Neural progenitor cell (in vitro differentiated cells): ENCODE measurements around the gene RNGTT.

Source experiments
- EZH2 ChIP-seq: fragments of 200-600 bp; sonication (generic); IDR thresholded peaks from 2 replicates; pipeline ENCODE4 v1.6.1; 2017; ENCODE audit warnings: antibody characterized with exemption, mild to moderate bottlenecking, moderate library complexity
- EZH2phosphoT487 ChIP-seq: fragments of 200-600 bp; sonication (generic); IDR thresholded peaks from 2 replicates; pipeline ENCODE4 v1.6.1; 2017; ENCODE audit warnings: antibody characterized with exemption
- TF ChIP-seq, protein P1 (sequence below): fragments of 200-600 bp; sonication (generic); IDR thresholded peaks from 2 replicates; pipeline ENCODE4 v1.5.1; 2017; ENCODE audit warnings: antibody characterized with exemption, mild to moderate bottlenecking

GRCh38 chr6:88983532-88983931 lies 20.1 kb upstream of the RNGTT start:
- TF ChIP-seq EZH2: no peak
- TF ChIP-seq, protein P1, sequence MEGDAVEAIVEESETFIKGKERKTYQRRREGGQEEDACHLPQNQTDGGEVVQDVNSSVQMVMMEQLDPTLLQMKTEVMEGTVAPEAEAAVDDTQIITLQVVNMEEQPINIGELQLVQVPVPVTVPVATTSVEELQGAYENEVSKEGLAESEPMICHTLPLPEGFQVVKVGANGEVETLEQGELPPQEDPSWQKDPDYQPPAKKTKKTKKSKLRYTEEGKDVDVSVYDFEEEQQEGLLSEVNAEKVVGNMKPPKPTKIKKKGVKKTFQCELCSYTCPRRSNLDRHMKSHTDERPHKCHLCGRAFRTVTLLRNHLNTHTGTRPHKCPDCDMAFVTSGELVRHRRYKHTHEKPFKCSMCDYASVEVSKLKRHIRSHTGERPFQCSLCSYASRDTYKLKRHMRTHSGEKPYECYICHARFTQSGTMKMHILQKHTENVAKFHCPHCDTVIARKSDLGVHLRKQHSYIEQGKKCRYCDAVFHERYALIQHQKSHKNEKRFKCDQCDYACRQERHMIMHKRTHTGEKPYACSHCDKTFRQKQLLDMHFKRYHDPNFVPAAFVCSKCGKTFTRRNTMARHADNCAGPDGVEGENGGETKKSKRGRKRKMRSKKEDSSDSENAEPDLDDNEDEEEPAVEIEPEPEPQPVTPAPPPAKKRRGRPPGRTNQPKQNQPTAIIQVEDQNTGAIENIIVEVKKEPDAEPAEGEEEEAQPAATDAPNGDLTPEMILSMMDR: peak; percentile 57
- no peak for TF ChIP-seq EZH2phosphoT487
